OCI-M2 (cell line): ENCODE measurements around the gene CLIC4.
"Not testable (repeated sequence)": the region's sequence is repeated elsewhere in the genome, so short reads cannot be mapped to it uniquely, and the experiment has no call there.

ENCODE experiments used
- DNase-seq: peaks from one replicate; lab custom pipeline; 2025; ENCODE audit not compliant: unreplicated experiment; lab: John Stamatoyannopoulos, UW

CLIC4 gene

DNA sequence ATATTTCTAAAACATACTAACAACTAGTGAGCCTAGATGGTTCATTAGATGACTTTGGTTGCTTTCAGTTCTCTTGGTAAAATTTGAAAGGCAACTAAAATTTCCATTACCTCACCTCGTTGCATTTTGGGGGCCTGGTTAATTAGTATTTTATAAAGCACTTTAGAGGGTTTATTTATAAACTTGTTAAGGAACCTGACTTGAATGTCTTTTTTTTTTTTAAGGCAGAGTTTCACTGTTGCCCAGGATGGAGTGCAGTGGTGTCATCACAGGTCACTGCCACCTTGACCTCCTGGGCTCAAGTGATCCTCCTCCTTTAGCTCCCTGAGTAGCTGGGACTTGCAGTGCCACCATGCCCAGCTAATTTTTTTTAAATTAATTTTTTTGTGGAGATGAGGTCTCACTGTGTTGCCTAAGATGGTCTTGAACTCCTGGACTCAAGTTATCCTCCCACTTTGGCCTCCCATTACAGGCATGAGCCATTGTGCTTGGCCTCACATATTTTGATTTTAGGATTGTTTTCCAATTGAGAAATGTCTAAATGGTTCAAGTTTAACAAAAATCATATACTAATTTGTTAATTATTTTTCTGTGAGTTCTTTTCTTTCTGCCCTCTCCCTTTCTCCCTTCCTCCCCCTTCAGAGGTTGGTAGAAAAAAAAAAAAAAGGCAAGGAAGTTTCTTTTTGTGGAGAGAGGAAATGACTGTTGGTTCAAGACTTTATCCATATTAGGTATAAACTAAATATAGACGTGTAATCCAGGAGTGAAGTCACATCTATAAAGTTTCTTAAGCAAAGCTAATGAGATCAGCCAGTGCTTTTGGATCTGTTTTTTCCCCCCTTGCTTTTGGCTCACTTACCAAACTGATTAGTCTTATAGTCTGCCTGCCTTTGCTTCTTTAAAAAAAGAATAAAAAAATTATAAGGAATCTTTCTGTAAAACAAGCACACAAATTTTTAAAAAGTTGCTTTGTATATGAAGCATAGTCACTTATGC is 24.7 kb downstream of the CLIC4 start:
- no peak for DNase-seq

DNA sequence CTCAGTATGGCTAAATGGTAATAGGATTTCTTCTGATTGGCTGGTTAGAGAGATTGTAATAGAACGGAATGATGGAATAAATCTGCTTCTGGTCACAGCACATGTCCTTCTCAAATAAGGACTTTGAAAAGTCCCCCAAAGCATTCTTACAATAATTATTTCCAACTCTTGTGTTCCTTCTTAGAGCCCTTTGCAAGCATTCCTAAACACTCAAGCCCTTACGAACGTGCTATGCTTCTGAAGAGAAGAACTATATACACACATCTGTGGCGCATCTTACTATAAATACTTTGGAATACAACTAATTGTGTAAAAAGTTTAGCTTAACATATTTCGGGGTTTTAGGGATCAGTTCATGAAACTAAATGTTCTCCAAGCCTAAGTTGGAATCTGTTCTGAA is 25.6 kb downstream of the CLIC4 start:
- DNase-seq, result no peak

DNA sequence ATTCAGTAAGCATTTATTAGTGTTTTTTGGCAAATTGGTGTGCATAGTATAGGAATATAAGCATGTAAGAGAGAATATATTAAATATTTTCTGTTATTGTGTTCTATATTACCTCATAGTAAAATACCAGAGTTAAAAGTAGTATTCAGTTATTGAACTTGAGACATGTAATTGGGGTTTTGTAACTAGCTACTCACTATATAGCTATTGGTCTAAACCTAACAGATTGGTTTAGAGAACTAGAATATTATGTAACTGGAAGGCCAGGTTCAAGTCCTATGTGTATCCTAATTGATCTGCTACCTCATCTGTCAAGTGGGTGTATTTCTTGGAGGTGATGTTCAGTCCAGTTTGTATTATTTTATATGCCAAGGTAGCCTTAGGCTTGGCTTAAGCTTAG is 26.3 kb downstream of the CLIC4 start:
- no peak for DNase-seq

DNA sequence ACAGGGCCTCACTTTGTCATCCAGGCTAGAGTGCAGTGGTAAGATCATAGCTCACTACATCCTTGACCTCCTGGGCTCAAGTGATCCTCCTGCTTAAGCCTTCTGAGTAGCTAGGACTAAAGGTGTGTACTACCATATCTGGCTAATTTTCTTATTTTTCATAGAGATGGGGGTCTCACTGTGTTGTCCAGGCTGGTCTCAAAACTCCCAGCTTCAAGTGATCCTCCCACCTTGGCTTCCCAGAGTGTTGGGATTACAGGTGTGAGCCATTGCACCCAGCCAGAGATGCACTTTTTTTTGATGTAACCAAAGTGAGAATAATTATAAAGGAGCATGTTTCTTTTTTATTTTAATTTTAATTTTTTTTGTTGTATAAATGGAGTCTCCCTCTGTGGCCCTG is 28.4 kb downstream of the CLIC4 start:
- no peak for DNase-seq

DNA sequence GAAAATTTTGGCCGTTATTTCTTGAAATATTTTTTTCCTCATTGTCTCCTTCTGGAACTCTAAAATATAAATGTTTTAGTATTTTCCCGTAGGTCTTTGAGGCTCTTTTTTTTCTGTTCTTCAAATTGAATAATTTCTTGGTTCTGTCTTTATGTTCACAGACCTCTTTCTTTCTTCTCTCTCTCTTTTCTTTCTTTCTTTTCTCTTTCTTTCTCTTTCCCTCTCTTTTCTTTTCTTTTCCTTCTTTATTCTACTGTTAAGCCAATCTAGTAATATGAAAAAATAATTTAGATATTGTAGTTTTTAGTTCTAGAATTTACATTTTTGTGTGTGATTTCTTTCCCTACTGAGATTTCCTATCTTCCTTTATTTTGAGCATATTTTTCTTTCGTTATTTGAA is 30.1 kb downstream of the CLIC4 start:
- DNase-seq, result no peak

DNA sequence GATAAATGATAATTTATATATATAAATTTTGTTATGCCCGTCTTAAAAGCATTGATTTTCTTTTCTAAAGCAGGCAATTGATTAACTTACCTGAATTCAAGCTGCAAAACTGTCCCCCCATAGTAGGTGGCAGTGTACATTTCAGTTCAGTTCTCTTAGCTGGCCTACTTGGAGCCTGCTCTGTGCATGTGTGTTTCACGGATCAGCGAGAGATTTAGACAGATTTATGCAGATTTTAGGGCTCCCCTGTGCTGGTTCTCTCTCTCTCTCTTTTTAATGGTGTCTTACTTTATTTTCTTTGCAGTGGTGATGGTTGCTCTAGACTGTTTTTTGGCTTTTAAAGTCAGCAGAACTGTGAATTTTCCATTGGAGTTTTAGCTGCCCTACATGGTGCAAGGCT is 30.7 kb downstream of the CLIC4 start:
- no peak for DNase-seq

DNA sequence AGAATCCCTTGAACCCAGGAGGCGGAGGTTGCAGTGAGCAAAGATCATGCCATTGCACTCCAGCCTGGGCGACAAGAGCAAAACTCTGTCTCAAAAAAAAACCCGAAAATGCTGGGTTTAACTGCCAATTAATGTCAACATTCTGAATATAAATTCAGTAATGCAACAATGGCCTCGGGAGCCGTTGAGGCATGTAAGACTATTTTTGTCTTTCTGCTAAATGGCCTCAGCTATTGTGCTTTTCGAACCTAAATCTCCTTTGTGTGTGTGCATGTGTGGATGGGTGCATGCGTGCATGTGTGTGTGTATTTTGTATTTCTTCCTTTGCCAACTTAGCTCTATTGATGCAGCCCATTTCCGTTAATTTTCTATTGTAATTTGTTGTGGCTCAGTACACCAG is 31.6 kb downstream of the CLIC4 start:
- DNase-seq, result no peak

DNA sequence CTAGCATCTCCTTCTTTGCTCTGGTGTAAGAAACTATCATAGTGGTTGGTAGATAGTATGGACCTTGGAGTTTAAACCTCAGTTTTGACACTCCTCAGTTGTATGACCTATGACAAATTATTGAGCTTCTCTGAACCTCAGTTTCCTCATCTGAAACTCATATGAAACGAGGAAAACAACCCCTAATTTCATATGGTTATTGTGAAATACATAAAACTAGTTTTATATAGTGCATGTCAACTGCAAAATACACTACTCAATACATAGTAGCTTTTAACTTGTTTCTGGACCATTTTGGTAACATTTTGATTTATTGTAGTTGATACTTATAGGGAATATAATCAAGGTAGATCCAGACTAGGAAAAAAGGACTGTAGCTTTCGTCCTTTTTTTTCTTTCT is 32.9 kb downstream of the CLIC4 start:
- DNase-seq, result no peak

DNA sequence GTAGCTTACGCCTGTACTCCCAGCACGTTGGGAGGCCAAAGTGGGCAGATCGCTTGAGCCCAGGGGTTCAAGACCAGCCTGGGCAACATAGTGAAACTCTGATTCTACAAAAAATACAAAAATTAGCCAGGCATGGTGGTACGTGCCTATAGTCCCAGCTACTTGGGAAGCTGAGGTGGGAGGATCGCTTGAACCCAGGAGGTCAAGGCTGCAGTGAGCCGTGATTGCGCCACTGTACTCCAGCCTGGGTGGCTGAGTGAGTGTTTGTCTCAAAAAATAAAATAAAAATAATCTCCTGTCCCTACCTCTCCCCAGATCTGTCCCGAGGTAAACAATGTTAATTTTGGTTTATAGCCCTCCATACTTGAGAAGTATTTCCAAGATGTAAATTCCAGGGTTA is 34.0 kb downstream of the CLIC4 start:
- DNase-seq, result not testable (repeated sequence)

DNA sequence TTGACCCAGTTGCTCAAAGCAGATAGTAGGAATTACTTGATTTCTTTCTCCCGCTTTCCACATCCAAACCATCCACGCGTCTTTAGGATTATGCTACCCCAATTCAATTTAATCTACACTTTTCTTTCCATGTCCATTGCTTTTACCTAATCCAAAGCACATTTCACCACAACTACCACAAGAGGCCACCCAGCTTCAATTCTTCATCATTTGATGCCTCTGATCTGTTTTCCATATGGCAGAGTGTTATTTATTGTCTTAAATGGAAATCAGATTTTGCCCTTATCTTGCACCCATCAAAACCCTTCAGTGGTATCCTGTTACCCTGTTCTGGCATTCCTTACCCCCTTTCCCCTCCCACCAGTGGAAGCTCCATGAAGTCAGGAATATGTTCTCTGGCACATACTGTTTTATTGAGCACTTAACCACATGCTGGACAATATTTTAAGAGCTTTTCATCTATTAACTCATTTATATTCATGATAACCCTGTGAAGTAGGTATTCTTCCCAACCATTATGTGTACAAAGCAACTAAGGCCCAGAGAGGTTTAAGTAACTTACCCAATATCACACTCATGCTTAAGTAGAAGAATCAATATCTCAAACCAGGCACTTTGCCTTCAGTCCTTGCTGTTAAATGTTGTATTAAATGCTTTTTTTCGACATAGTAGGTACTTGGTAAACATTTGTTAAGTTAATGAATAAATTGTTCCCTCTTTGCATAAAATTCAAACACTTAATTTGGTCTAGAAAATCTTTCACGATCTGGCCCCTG is 34.6 kb downstream of the CLIC4 start:
- DNase-seq, result no peak

DNA sequence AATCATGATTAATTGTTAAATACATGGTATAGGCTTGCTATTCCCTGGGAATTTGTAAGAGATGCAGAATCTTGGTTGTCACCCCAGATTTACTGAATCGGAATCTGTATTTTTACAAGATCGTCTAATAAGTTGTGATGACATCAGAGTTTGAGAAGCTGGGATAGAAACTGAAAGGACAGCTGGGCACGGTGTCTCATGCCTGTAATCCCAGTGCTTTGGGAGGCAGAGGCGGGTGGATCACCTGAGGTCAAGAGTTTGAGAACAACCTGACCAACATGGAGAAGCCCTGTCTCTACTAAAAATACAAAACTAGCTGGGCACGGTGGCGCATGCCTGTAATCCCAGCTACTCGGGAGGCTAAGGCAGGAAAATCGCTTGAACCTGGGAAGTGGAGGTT is 35.4 kb downstream of the CLIC4 start:
- DNase-seq, result not testable (repeated sequence)

DNA sequence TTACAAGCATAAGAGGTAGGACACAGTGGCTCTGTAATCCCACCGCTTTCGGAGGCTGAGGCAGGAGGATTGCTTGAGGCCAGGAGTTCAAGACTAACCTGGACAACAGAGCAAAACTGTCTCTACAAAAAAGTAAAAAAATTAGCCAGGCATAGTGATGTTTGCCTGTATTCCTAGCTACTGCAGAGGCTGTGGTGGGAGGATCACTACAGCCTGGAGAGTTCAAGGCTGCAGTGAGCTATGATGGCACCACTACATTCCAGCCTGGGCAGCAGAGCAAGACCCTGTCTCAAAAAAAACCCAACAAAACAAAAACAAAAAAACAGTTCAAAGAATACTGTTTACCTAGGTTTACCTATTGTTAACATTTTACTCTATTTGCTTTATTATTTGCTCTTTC is 37.4 kb downstream of the CLIC4 start:
- no peak for DNase-seq

DNA sequence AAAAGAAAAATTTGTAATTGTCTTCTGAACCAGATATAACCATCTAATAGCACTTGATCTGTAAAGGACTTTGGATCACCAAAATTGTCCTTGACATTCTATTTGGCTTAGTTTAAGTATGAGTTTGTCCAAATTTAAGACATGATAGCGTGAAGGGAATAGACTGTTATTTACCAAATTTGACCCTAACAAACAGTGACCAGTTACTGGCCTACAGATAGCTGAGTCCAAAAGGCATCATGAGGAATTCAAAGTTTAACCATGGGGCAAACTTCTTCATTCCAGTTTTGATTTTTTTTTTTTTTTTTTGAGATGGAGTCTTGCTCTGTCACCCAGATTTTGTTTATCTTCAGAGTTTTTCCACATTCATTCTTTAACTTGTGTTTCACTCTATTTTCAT is 38.5 kb downstream of the CLIC4 start:
- DNase-seq, result no peak

DNA sequence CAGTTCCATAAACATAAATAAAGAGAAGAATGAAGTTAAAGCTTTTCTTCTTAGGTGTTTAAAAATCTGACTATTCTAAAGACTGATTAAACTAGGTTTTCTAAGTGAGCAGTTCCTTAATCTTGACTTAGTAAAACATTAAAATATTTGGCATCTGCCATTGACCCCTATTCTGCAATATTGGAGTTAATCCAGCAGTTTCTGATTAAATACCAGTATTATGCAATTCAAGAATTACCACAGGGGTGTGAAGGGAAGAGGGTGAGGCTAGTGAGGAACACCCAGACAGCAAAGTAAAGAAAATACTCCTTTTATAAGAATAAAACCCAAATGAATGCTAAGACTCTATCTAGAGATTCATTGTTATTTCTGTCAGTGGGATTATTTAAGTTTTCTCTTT is 40.9 kb downstream of the CLIC4 start:
- DNase-seq, result no peak

DNA sequence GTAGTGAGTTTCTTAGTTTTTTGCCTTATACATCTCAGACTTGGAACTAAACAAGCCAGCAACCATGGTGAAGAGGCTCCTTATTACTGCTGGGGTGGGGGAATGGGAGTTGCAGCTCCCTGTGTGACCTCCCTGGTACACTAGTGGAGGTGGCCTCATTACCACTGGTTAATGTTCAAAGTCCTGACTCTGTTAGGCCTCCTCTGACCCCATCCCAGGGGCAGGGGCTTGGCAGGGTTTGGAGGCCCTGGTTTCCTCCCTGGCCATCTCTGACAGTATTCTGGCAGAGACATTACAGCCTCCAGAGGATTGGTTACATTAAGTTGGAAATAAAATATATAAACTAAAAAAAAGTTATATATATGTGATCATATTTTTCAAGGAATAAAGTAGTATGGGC is 45.2 kb downstream of the CLIC4 start:
- DNase-seq, result no peak

DNA sequence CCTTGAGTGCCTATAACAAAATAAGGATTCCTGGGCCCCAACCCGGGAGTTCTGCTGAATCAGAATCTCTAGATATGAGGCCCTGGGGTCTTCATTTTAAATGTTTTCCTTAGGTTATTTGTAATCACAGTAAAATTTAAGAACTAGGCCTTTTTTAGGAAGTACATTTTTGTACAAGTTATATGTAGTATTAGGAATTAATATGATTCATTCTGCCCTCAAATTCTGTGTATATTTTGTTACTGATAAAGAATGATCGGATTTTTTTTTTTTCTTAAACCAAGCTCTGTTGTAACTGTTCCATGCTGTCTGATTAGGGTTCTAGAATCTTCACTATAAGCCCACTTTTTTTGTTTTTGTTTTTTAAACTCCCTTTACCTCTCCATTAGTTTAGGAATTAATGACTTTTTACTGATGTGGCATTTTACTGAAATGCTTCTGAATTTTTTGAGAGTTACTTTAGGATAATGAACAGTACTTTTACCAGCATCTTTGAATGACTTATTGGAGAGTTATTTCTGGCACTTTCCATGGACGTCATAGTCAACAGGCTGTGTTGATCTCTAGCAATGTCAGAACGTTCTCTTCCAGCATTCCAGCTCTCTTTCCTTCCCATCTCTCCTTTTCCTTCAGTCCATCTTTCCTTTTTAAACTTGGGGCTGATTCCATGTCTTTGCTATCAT is 48.3 kb downstream of the CLIC4 start:
- DNase-seq, result no peak

DNA sequence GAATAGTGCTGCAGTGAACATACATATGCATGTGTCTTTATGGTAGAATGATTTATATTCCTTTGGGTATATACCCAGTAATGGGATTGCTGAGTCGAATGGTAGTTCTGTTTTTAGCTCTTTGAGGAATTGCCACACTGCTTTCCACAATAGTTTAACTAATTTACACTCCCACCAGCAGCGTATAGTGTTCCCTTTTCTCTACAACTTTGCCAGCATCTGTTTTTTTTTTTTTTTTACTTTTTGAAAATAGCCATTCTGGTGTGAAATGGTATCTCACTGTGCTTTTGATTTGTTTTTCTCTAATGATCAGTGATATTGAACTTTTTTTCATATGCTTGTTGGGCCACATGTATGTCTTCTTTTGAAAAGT is 48.9 kb downstream of the CLIC4 start:
- DNase-seq, result not testable (repeated sequence)

DNA sequence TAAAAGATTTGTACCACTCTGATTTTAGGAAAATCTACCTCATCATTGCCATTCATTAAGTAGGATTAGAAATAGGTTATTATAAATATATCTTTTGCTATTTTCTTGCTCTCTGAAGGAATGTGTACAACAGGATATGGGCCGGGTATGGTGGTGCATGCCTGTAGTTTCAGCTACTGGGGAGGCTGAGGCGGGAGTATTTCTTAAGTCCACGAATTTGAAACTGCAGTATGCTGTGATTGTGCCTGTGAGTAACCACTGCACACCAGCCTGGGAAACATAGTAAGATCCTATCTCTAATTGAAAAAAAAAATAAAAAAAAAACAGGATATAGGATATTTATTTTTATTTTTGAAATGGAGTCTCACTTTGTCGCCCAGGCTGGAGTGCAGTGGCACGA is 50.0 kb downstream of the CLIC4 start:
- no peak for DNase-seq

DNA sequence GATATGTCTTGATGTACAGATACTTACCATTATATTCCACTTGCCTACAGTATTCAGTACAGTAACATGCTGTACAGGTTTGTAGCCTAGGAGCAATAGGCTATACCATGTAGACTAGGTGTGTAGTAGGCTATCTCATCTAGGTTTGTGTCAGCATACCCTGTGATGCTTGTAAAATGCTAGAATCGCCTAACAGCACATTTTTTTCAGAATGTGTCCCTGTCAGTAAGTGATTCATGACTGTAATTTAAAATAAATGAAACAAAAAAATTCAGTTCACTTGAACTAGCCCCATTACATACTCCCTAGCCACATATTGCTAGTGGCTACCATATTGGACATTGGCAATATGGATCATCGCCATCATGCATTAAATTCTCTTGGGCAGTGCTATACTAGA is 51.3 kb downstream of the CLIC4 start:
- no peak for DNase-seq

DNA sequence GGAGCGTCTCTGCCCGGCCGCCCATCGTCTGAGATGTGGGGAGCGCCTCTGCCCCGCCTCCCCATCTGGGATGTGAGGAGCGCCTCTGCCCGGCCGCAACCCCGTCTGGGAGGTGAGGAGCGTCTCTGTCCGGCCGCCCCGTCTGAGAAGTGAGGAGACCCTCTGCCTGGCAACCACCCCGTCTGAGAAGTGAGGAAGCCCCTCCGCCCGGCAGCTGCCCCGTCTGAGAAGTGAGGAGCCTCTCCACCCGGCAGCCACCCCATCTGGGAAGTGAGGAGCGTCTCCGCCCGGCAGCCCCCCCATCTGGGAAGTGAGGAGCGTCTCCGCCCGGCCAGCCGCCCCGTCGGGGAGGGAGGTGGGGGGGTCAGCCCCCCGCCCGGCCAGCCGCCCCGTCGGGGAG is 54.0 kb downstream of the CLIC4 start:
- not testable (repeated sequence) for DNase-seq

DNA sequence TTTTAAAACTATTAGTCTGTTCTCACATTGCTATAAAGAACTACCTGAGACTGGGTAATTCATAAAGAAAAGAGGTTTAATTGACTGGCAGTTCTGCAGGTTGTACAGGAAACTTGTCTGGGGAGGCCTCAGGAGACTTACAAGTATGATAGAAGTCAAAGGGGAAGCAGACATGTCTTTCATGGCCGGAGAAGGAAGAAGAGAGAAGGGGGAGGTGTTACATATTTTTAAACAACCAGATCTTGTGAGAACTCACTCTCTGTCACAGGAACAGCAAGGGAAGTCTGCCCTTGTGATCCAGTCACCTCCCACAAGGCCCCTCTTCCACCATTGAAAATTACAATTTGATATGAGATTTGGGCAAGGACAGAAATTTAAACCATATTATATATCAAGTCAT is 55.9 kb downstream of the CLIC4 start:
- no peak for DNase-seq

DNA sequence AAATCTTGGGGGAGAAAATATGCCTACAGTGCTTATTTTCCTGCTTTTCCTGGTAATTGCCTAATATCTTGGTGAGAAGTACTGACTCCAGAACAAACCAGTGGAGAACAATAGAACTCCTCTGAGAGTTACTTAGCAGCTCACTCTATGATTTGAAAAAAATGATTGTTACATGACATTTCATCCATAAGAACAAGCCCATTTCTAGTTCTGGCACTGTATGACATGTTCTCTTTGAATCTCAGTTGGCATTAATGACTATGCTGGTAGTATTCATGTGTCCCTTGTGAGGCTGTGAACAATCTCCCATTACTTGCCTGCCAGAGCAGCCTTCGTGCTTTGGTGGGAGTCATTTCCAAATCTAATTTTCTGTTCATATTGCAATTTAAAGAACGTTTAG is 58.0 kb downstream of the CLIC4 start:
- no peak for DNase-seq
